Mesenchymal stem cell (in vitro differentiated cells and primary cell): ENCODE results near the gene NAGK.

Experiments used
- DNase-seq: peaks from one replicate; pipeline ENCODE4 v3.0.0-alpha.2; 2013
- H2AFZ ChIP-seq: one replicate; pipeline ENCODE4 v1.6.1; 2013; ENCODE audit warnings: low read depth, mild to moderate bottlenecking, control low read depth, inconsistent platforms, low read length, moderate library complexity
- H2AK5ac ChIP-seq: 2 replicates; pipeline ENCODE4 v1.6.1; 2013; ENCODE audit warnings: low read length, moderate library complexity, mild to moderate bottlenecking, inconsistent platforms; ENCODE audit not compliant: severe bottlenecking
- H2BK120ac ChIP-seq: one replicate; pipeline ENCODE4 v1.6.1; 2013; ENCODE audit warnings: low read depth, mild to moderate bottlenecking, inconsistent platforms, low read length, moderate library complexity
- H2BK12ac ChIP-seq, 2 experiments: one replicate each; pipeline ENCODE4 v1.6.1; 2013; ENCODE audit warnings: inconsistent platforms in 2 of 2, low read length in 2 of 2, mild to moderate bottlenecking in 2 of 2, moderate library complexity in 2 of 2, control low read depth in 1 of 2
- H2BK15ac ChIP-seq: one replicate; pipeline ENCODE4 v1.6.1; 2013; ENCODE audit warnings: mild to moderate bottlenecking, low read depth, inconsistent platforms; ENCODE audit not compliant: poor library complexity, severe bottlenecking
- H2BK5ac ChIP-seq: 2 replicates; pipeline ENCODE4 v1.6.1; 2013; ENCODE audit warnings: low read depth, mild to moderate bottlenecking, low read length, control low read depth, inconsistent platforms; ENCODE audit not compliant: poor library complexity, severe bottlenecking
- H3K14ac ChIP-seq, 2 experiments: one replicate each; pipeline ENCODE4 v1.6.1; 2013; ENCODE audit warnings: inconsistent platforms in 2 of 2, low read length in 2 of 2, control low read depth in 1 of 2, mild to moderate bottlenecking in 1 of 2, moderate library complexity in 1 of 2
- H3K18ac ChIP-seq, 2 experiments: one replicate each; pipeline ENCODE4 v1.6.1; 2013; ENCODE audit warnings: inconsistent platforms in 2 of 2, low read length in 2 of 2, control low read depth in 1 of 2, low read depth in 1 of 2, mild to moderate bottlenecking in 1 of 2
- H3K23ac ChIP-seq, 2 experiments: one replicate each; pipeline ENCODE4 v1.6.1; 2013; ENCODE audit warnings: inconsistent platforms in 2 of 2, low read length in 2 of 2, mild to moderate bottlenecking in 2 of 2, moderate library complexity in 2 of 2, control low read depth in 1 of 2
- H3K27ac ChIP-seq: 2 replicates; pipeline ENCODE4 v1.5.1; 2013; ENCODE audit warnings: mild to moderate bottlenecking, moderate library complexity, low read length, control low read depth, inconsistent platforms; ENCODE audit not compliant: poor library complexity, severe bottlenecking
- H3K27me3 ChIP-seq, 2 experiments: 2 replicates each; pipeline versions ENCODE4 v1.6.1 to v1.7.0; 2013; ENCODE audit warnings: low read length in 2 of 2, mild to moderate bottlenecking in 2 of 2, moderate library complexity in 2 of 2, control low read depth in 1 of 2, inconsistent platforms in 1 of 2; ENCODE audit not compliant: control insufficient read depth in 1 of 2, insufficient read depth in 1 of 2
- H3K36me3 ChIP-seq, 2 experiments: 2 replicates each; pipeline versions ENCODE4 v1.6.1 to v1.7.0; 2013; ENCODE audit warnings: low read length in 2 of 2, control low read depth in 1 of 2, inconsistent platforms in 1 of 2, low read depth in 1 of 2, mild to moderate bottlenecking in 1 of 2; ENCODE audit not compliant: insufficient read depth in 2 of 2, control insufficient read depth in 1 of 2
- H3K4ac ChIP-seq, 2 experiments: one replicate each; pipeline ENCODE4 v1.6.1; 2013; ENCODE audit warnings: inconsistent platforms in 2 of 2, low read length in 2 of 2, mild to moderate bottlenecking in 2 of 2, moderate library complexity in 2 of 2, control low read depth in 1 of 2, low read depth in 1 of 2
- H3K4me1 ChIP-seq: 2 replicates; pipeline ENCODE4 v1.6.1; 2013; ENCODE audit warnings: low read depth, low read length, control low read depth; ENCODE audit not compliant: control insufficient read depth, insufficient read depth
- H3K4me2 ChIP-seq: 2 replicates; pipeline ENCODE4 v1.6.1; 2013; ENCODE audit warnings: low read length, mild to moderate bottlenecking, inconsistent platforms; ENCODE audit not compliant: poor library complexity, severe bottlenecking
- H3K4me3 ChIP-seq, 2 experiments: 2 replicates each; pipeline versions ENCODE4 v1.5.1 to v1.7.0; 2013; ENCODE audit warnings: low read length in 2 of 2, mild to moderate bottlenecking in 2 of 2, control low read depth in 1 of 2, low read depth in 1 of 2; ENCODE audit not compliant: insufficient read depth in 1 of 2
- H3K79me1 ChIP-seq: replicated peaks from 2 replicates; pipeline ENCODE4 v1.6.1; 2013; ENCODE audit warnings: mild to moderate bottlenecking, control low read depth, low read length, inconsistent platforms; ENCODE audit not compliant: poor library complexity, severe bottlenecking
- H3K9ac ChIP-seq: 2 replicates; pipeline ENCODE4 v1.7.0; 2013; ENCODE audit warnings: mild to moderate bottlenecking, low read length, moderate library complexity
- H3K9me3 ChIP-seq: 2 replicates; pipeline ENCODE4 v1.7.0; 2013; ENCODE audit warnings: mild to moderate bottlenecking, low read length; ENCODE audit not compliant: control insufficient read depth
- H4K8ac ChIP-seq: one replicate; pipeline ENCODE4 v1.6.1; 2013; ENCODE audit warnings: inconsistent platforms, mild to moderate bottlenecking, low read length, moderate library complexity
- H4K91ac ChIP-seq: one replicate; pipeline ENCODE4 v1.6.1; 2013; ENCODE audit warnings: mild to moderate bottlenecking, low read length, inconsistent platforms
- WGBS: methylation state at CpG from one replicate; pipeline ENCODE4 v1.1.7; 2013; ENCODE audit warnings: mixed read lengths; 5-methylcytosine and 5-hydroxymethylcytosine counted together

Gene NAGK

GRCh38 chr2:71117063-71117462 lies 48.6 kb downstream of the NAGK start:
- no peak overlapping the region for H3K4me2 ChIP-seq
- H3K79me1 ChIP-seq: peaks cover 23% of the 10 kb centered on the region

DNA sequence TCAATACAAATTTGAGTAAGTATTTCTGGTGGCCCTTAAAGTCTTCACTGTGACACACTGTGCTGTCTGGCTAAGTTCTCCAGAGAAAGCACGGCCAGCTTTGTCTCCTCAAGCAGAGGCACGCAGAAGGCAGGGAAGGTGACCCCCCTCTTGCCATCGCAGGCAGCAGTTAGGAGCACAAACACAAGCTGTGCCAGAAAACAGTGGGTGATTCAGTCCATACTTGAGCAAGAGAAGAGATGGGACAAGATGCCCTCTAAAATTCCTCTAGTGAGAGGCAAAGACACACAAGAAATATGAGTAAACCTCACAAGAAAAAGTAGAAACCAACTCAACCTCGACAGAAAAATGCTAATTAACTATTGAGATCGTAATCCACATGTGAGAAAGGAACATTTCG lies 51.7 kb downstream of the NAGK start:
- no peaks in the 10 kb centered on the region for H3K27me3 ChIP-seq
- H4K8ac ChIP-seq: no peak overlapping the region
- no peak overlapping the region for H3K14ac ChIP-seq
- no peak overlapping the region for H2BK5ac ChIP-seq
- no peak overlapping the region for H3K23ac ChIP-seq
- H3K36me3 ChIP-seq: peaks cover 31 to 71% of the 10 kb centered on the region in 2 experiments
- DNase-seq: no peak
- no peak overlapping the region for H2BK15ac ChIP-seq
- H3K9me3 ChIP-seq: no peaks in the 10 kb centered on the region
- H3K9ac ChIP-seq: no peak overlapping the region
- no peak overlapping the region for H2AFZ ChIP-seq
- H2BK120ac ChIP-seq: no peak overlapping the region
- H2BK12ac ChIP-seq: no peak overlapping the region
- H3K4ac ChIP-seq: no peak overlapping the region
- no peak overlapping the region for H4K91ac ChIP-seq
- H3K18ac ChIP-seq: no peak overlapping the region
- H3K27ac ChIP-seq: no peak overlapping the region
- H3K4me2 ChIP-seq: no peak overlapping the region
- H2AK5ac ChIP-seq: no peak overlapping the region
- peaks cover 30% of the 10 kb centered on the region for H3K79me1 ChIP-seq
- no peaks in the 10 kb centered on the region for H3K4me1 ChIP-seq
- no peak overlapping the region for H3K4me3 ChIP-seq
- 94% methylated on average over 6 of the region's 6 CpGs for WGBS

More at GRCh38 chr2:71117063-71117462, 48.6 kb downstream of the NAGK start:
- no peaks in the 10 kb centered on the region for H3K9me3 ChIP-seq
- H2BK12ac ChIP-seq: no peak overlapping the region
- H3K4me1 ChIP-seq: no peaks in the 10 kb centered on the region
- no peak for DNase-seq
- no peak overlapping the region for H2BK15ac ChIP-seq
- no peak overlapping the region for H4K8ac ChIP-seq
- H3K36me3 ChIP-seq: peaks cover 28 to 81% of the 10 kb centered on the region in 2 experiments
- no peak overlapping the region for H3K18ac ChIP-seq
- no peak overlapping the region for H3K27ac ChIP-seq
- no peaks in the 10 kb centered on the region for H3K27me3 ChIP-seq
- H3K14ac ChIP-seq: no peak overlapping the region
- H3K4me3 ChIP-seq: no peak overlapping the region
- H2AFZ ChIP-seq: no peak overlapping the region
- no peak overlapping the region for H3K9ac ChIP-seq
- H3K4ac ChIP-seq: no peak overlapping the region
- no peak overlapping the region for H3K23ac ChIP-seq
- H2BK120ac ChIP-seq: no peak overlapping the region
- H2BK5ac ChIP-seq: no peak overlapping the region
- no peak overlapping the region for H2AK5ac ChIP-seq
- no peak overlapping the region for H4K91ac ChIP-seq

- no peak overlapping the region for H3K18ac ChIP-seq
- peaks cover 30% of the 10 kb centered on the region for H3K79me1 ChIP-seq
- H3K4me2 ChIP-seq: no peak overlapping the region
- H3K9me3 ChIP-seq: no peaks in the 10 kb centered on the region
- no peak overlapping the region for H2AFZ ChIP-seq
- H2AK5ac ChIP-seq: no peak overlapping the region
- H3K27me3 ChIP-seq: no peaks in the 10 kb centered on the region
- H3K36me3 ChIP-seq: peaks cover 32 to 69% of the 10 kb centered on the region in 2 experiments
- no peak overlapping the region for H3K4ac ChIP-seq
- no peak overlapping the region for H3K4me3 ChIP-seq
- H3K9ac ChIP-seq: no peak overlapping the region
- DNase-seq: no peak
- no peak overlapping the region for H3K23ac ChIP-seq
- H2BK15ac ChIP-seq: no peak overlapping the region
- no peak overlapping the region for H3K27ac ChIP-seq
- 100% methylated on average over 1 of the region's 1 CpG for WGBS
- no peak overlapping the region for H3K14ac ChIP-seq
- H2BK12ac ChIP-seq: no peak overlapping the region
- no peak overlapping the region for H4K91ac ChIP-seq
- no peak overlapping the region for H2BK5ac ChIP-seq
- H3K4me1 ChIP-seq: no peaks in the 10 kb centered on the region
- no peak overlapping the region for H2BK120ac ChIP-seq
- no peak overlapping the region for H4K8ac ChIP-seq
Observed at GRCh38 chr2:71121479-71121878, 53.0 kb downstream of the NAGK start.

DNA sequence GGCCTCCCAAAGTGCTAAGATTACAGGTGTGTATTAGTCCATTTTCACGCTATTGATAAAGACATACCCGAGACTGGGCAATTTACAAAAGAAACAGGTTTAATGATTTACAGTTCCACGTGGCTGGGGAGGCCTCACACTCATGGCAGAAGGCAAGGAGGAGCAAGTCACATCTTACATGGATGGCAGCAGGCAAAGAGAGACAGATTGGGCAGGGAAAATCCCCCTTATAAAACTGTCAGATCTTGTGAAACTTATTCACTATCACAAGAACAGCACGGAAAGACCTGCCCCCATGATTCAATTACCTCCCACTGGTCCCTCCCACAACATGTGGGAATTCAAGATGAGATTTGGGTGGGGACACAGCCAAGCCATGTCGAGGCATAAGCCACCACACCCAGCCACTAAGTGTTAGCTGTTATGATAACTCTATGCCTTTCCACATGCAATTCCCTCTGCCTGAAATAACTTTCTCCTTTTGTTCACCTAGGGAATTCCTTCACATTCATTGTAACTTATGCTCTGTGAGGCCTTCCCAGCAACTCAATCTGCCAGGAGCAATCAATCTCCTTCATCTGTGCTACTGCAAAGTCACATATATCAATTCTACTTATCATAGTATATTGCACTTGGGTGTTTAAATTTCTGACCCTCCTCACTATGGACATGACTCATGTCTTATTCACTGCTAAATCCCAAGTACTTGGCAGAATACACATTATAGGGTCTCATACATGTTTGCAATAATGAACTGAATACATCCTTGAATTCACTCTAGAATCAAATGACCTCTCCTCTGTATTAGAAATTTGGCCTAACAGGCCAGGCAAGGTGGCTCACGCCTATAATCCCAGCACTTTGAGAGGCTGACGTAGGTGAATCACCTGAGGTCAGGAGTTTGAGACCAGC lies 54.2 kb downstream of the NAGK start:
- DNase-seq: no peak
- Histone ChIP-seq H3K4me1 (no peaks in the 10 kb centered on the region), H3K79me1 (peaks cover 30% of the 10 kb centered on the region), H4K8ac (no peak overlapping the region), H3K9me3 (no peaks in the 10 kb centered on the region), H3K36me3 (peaks cover 29 to 59% of the 10 kb centered on the region in 2 experiments), H3K23ac (no peak overlapping the region), H2AFZ (no peak overlapping the region), H3K4me2 (no peak overlapping the region), H3K14ac (no peak overlapping the region), H3K4ac (no peak overlapping the region), H4K91ac (no peak overlapping the region), H3K27me3 (no peaks in the 10 kb centered on the region), H2AK5ac (no peak overlapping the region), H3K9ac (no peak overlapping the region), H2BK15ac (no peak overlapping the region), H2BK12ac (no peak overlapping the region), H3K27ac (no peak overlapping the region), H3K4me3 (no peak overlapping the region), H2BK5ac (no peak overlapping the region), H3K18ac (no peak overlapping the region), H2BK120ac (no peak overlapping the region)
- 97% methylated on average over 7 of the region's 7 CpGs for WGBS
